A549 treated with dexamethasone at 1 μM for 4 hours (cell line): Measurements from ENCODE around the gene ZSCAN12. TPM values are rescaled to one million over a fixed set of nuclear protein-coding genes. Genes with fewer than 3 reads are reported as not detected.

Experiments used
- total RNA-seq: library from RNA; stranded (reverse); fragments of 200-300 nt; extraction: Qiagen RNA extraction; gene quantifications from 5 replicates; pipeline ENCODE4 v1.2.3, GENCODE V29; 2022

The ZSCAN12 gene
- 1.3 to 2.2 TPM (median 1.8 TPM) in 5 replicates for total RNA-seq

GRCh38 chr6:28399350-28400121 is at the start of gene ZSCAN12:
Gene ZSCAN12, minus strand, starts transcription at chr6:28399747. Its CDS starts 1,342 bp downstream, at chr6:28398405.

GRCh38 chr6:28443112-28443773 is 43.7 kb upstream of the ZSCAN12 start, which contains the start of gene ZSCAN23:
Gene ZSCAN23, minus strand, starts transcription at chr6:28443491. Its CDS starts 7,225 bp downstream, at chr6:28436266.

GRCh38 chr6:28349892-28350737 is 49.4 kb downstream of the ZSCAN12 start, which contains the start of gene ZKSCAN3:
Gene ZKSCAN3, plus strand, starts transcription at chr6:28349947. Its CDS starts 9,640 bp downstream, at chr6:28359587.

GRCh38 chr6:28335564-28336283 is 63.8 kb downstream of the ZSCAN12 start, which contains the start of gene ZSCAN31:
Gene ZSCAN31, minus strand, starts transcription at chr6:28336148. Its CDS starts 6,465 bp downstream, at chr6:28329683.

Other genes with a start within 250 kb of the ZSCAN12 start
- 6.2 to 7.1 TPM (median 6.8 TPM) in 5 replicates for gene ZSCAN9, start 174.5 kb downstream of the ZSCAN12 start, total RNA-seq
- 2.1 to 3.0 TPM (median 2.5 TPM) in 5 replicates for gene ZKSCAN4, start 147.5 kb downstream of the ZSCAN12 start, total RNA-seq
- gene NKAPL, start 140.4 kb downstream of the ZSCAN12 start, total RNA-seq: not detected in 5 replicates
- gene ZSCAN26, start 132.6 kb downstream of the ZSCAN12 start, total RNA-seq: 3.9 to 5.4 TPM (median 4.2 TPM) in 5 replicates
- gene PGBD1, start 118.2 kb downstream of the ZSCAN12 start, total RNA-seq: 4.1 to 5.0 TPM (median 4.8 TPM) in 5 replicates
- gene ZSCAN31, start 63.6 kb downstream of the ZSCAN12 start, total RNA-seq: 1.2 to 2.8 TPM (median 1.8 TPM) in 5 replicates
- 1.6 to 2.4 TPM (median 1.9 TPM) in 5 replicates for gene ZKSCAN3, start 49.8 kb downstream of the ZSCAN12 start, total RNA-seq
- not detected in 5 replicates for gene ZSCAN23, start 43.7 kb upstream of the ZSCAN12 start, total RNA-seq
- gene GPX6, start 116.0 kb upstream of the ZSCAN12 start, total RNA-seq: not detected in 5 replicates
- not detected in 5 replicates for gene GPX5, start 126.1 kb upstream of the ZSCAN12 start, total RNA-seq